GM21737 (cell line): ENCODE results near the gene ZNF165.
"Not testable (repeated sequence)": the region's sequence is repeated elsewhere in the genome, so short reads cannot be mapped to it uniquely, and the experiment has no call there.

Source experiments
- ATAC-seq: cut with Tn5 transposase; IDR thresholded peaks from one replicate; pipeline ENCODE4 v1.9.1; 2021; ENCODE audit warnings: mild to moderate bottlenecking, moderate library complexity; ENCODE audit not compliant: unreplicated experiment

ZNF165 gene

GRCh38 chr6:28080381-28080630 is at the start of gene ZNF165:
Gene ZNF165, plus strand, starts transcription at chr6:28080568. Its CDS starts 4,913 bp downstream, at chr6:28085481.
- ATAC-seq = not testable (repeated sequence)

DNA sequence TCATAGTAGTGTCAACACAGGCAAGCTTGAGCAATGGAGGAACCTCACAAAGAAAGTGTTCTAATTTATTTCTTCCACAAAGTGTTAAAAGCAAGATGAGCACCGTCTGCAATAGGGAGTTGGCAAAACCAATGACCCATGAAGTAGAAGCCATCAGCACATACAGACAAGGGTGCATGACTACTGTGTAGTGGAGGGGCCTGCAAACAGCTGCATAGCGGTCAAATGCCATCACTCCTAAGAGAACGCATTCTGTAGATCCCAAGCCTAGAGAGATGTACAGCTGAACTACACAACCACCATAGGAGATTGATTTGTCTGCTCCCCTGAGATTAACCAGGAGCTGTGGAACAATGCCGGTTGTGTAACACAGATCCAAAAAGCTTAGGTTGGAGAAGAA is 26.8 kb upstream of the ZNF165 start:
- ATAC-seq = no peak

GRCh38 chr6:28060405-28060804 is 20.0 kb upstream of the ZNF165 start:
- ATAC-seq = no peak

DNA sequence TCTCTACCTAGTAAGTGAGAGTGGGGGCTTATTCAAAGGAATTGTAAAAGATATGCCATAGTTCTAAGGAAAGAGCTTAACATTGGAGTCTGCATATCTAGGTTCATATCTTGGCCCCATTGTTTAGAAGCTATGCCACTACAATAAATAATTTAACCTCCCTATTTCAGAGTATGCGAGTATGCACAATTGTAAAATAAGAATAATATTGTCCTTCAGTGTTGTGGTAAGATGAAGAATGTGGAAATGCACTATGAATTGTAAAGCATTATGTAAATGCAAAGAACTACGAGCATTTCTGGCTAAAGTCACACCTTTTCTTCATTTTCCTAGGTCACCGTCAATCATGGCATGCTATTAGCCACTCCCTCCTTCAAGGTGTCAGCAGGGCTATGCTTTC is 16.1 kb upstream of the ZNF165 start:
- ATAC-seq = no peak

DNA sequence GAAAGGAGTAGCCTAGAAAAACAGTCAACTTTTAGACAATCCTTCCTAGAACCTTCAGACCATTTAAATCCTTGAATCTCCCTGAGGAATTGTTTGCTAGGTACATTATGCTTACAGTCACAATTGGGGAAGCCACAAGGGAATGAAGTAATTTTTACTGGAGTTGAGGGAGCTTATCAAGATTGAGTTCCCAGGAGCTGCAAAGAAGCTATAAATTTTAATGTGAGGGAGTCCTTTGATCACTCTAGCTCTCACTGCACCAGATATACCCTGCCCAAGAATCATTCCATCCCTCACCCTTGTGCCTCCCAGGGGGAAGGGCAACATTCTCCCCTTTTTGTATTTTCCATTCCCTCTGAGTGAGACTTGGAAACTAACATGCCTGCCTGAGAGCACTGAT is 12.3 kb upstream of the ZNF165 start:
- ATAC-seq = no peak

DNA sequence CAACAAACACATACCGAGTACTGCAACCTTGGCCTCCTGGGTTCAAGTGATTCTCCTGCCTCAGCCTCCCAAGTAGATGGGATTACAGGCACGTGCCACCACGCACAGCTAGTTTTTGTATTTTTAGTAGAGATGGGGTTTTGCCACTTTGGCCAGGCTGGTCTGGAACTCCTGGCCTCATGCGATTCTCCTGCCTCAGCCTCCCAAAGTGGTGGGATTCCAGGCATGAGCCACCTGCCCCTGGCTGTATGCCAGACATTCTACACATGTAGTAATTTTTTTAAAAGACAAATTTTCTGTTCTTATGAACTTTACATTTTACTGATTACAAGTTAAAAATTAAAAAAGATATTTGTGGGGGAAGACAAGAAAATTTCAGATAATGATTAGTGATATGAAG is 9.4 kb upstream of the ZNF165 start:
- not testable (repeated sequence) for ATAC-seq

DNA sequence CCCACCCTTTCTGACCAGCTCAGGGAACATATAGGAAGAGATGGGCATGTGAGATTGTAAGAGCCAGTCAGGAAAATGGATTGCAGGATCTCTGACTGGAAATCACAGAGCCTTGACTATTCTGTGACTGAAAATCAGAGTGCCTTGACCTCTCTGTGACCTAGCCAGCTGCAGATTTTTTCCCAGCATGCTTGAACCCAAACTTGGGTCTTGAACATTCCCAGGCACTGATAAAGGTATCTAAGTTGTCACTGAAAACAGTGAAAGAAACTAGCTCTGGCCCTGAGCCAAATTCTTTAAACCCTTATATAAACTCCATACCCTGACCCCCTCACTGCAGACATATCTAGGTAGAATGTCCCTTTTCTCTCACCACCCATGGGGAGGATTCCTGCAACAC is 2.3 kb upstream of the ZNF165 start:
- ATAC-seq = no peak

- ATAC-seq = no peak
Measured at GRCh38 chr6:28078836-28079235, 1.5 kb upstream of the ZNF165 start.

DNA sequence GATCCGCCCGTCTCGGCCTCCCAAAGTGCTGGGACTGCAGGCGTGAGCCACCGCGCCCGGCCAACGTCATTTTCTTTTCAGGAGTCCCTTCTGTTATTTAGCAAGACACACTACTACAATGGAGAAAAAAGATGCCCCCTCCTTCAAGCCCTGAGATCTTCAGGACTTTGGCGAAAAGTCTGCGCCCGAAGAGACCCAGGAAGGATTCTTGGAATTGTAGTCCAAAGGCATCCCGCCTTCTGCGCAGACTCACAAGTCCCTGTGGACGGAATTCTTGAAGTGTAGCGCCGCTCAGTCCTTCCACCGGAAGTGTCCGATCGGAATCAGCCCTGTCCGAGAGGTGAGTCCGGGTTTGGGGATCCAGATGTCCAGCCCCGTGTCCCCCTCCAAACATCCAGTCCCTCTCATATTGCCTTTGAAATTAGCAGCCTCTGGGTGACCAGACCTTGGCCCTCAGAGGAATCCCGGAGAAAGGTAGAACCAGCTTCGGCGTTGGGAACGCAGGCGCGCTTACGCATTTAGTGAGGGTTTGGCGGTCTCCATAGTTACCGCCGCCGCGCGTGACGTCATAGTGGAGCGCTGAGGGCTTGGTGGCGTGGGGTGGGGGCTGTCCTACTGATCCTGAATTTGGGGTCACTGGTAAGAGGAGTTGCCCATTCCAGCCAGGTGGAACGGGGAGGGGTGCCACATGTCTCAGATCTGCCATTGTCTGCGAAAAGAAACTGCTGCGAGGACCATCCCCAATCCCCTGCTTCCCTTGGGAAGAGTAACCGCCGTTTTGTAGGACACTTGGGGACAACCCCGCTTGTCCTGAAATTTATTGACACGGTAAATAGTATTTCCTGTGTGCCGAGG is 490 bp downstream of the ZNF165 start:
- peak; percentile 71 for ATAC-seq

DNA sequence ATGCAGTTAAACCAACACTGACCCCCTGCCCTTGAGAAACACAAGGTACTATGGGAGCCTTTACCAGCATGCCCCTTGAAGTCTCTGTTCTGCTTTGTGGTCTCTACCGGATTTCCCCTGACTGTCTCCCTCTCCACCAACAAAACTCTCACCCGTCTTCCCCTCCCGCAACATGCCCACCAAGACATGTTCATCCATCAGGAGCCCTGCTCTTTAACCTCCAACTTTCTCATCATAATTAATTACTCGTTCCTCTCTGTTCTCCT is 1.1 kb downstream of the ZNF165 start:
- peak; percentile 45 for ATAC-seq

- ATAC-seq = no peak
Measured at GRCh38 chr6:28082939-28083338, 2.6 kb downstream of the ZNF165 start.

DNA sequence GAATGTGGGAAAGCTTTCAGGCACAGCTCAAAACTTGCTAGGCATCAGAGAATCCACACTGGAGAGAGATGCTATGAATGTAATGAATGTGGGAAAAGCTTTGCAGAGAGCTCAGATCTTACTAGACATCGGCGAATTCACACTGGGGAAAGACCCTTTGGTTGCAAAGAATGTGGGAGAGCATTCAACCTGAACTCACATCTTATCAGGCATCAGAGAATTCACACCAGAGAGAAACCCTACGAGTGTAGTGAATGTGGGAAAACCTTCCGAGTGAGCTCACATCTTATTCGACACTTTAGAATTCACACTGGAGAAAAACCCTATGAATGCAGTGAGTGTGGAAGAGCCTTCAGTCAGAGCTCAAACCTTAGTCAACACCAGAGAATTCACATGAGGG is 8.7 kb downstream of the ZNF165 start:
- no peak for ATAC-seq

DNA sequence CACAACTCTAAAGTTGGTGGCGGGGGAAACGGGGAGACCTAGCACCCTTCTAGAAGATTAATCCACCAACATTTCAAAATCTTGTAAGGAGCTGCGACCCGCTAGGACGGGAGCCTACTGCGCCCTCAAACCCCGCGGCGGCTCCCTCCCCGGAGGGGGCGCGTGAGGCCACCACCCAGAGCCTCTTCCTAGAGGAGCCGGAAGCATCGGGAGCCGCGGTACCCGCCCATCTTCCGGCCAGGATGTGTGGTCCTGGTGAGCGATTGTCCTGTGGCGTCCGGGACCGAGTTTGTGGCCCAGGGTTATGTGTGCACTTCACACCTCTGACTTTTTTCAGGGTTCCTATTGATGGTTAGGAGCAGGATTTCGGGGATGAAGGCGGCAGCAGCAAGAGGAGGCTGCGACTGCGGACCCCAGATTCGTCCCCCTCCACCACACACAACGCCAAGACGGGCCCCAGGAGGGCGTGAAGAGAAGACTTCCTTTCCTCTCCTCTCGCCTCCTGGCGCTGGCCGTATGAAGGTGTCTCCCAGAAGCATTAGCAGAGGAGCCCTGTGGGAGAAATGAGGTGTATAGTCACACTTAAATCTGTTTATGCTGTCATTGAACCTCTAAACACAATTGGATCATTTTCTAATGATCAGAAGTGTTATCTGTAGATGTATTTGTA is 10.7 kb downstream of the ZNF165 start:
- no peak for ATAC-seq

DNA sequence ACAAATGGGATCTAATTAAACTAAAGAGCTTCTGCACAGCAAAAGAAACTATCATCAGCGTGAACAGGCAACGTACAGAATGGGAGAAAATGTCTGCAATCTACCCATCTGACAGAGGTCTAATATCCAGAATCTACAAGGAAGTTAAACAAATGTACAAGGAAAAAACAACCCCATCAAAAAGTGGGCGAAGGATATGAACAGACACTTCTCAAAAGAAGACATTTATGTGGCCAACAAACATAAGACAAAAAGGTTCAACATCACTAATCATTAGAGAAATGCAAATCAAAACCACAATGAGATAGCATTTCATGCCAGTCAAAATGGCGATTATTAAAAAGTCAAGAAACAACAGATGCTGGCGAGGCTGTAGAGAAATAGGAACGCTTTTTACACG is 21.9 kb downstream of the ZNF165 start:
- not testable (repeated sequence) for ATAC-seq

- not testable (repeated sequence) for ATAC-seq
Measured at GRCh38 chr6:28102699-28103098, 22.3 kb downstream of the ZNF165 start.

DNA sequence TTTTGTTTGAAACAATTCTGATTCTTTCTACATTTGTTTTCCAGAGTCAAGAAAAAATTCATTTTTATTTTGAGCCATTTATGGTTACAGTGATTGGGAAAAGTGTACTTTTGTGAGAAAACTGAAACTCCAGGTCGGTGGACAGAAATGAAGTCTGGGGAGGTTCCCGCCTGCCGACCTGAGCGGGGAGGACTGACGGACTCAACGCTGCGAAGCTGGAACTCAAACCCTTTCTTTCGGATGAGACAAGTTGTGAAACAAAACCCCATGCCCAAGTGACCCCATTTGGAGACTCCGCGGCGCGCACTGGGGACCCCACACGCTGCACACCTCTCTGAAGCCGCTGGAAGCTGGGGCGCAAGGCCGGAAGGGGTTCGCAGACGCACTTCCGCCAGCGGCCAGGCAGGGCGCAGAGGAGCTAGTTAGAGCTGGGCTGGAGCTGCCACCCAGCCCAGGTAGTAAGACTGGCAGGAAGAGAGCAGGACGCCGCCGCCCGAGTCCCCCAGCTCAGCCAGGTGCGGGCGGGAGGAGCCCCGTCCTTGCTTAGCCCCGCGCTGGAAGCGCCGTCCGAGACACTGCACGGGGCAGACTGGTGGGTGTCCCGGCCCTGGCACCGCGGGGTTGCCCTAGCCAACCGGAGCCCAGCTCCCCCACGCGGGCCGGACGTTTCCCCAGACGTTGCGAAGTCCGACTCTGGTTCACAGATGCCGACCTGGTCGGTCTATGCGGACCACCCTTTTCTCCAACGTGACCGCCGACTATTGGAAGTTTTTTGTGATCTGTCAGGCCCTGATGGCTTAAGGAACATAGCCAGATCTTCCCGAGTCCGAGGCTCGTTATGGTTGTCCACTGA is 24.2 kb downstream of the ZNF165 start:
- ATAC-seq = peak; percentile 99

DNA sequence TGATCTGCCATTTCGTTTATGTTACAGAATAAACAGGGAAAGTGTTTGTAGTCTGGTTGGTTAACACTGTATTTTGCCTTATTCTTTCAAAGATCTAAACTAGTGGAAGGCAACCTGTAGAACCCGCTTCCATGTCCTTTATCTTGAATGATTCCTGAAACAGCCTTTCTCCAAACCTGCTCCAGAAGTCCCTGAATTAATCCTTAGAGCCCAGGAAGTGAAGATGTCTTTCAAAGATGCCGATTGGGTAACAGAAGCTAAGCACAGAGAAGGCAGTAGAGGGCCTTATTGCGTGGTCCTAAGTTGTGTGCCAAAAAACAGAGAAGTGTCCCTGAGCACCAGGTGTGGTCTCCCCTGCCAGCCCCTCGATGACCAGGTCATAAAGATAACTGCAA is 24.9 kb downstream of the ZNF165 start:
- ATAC-seq = no peak

DNA sequence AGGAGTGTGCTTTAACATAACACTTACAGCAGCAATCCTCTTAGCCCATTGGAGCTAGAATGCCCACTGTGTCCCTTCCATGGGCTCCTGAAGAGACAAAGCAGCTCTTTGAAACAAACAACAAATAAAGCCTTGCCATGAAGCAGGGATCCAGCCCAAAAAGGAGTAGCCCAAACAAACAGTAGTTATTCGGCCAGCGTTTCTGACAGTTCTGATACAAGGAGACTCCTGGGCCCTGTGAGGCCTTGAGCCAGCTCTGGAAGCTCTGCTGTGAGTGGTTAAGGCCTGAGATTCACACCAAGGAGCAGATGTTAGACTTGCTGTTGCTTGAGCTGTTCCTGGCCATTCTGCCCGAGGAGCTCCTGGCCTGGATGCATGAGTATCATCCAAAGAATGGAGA is 27.1 kb downstream of the ZNF165 start:
- ATAC-seq = no peak

- ATAC-seq = no peak
Measured at GRCh38 chr6:28111964-28112363, 31.6 kb downstream of the ZNF165 start.

DNA sequence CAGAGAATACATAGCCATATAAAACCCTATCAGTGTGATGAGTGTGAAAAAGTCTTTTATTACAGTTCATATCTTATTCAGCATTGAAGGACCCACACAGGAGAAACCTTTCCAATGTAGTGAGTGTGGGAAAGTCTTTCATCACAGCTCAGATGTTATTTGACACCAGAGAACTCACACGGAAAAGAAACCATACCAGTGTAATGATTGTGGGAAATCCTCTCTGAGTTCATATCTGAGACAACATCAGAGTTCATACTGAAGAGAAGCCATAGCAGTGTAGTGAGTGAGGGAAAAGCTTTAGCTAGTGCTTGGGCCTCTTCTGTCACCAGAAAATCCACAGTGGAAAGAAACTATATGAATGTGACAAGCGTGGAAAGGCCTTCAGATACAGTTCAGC is 35.4 kb downstream of the ZNF165 start:
- no peak for ATAC-seq

- ATAC-seq = no peak
Measured at GRCh38 chr6:28117386-28118050, 37.1 kb downstream of the ZNF165 start.
